HG03175 (cell line): Measurements from ENCODE around the gene ZNF697.

Source experiments
- ATAC-seq: cut with Tn5 transposase; IDR thresholded peaks from one replicate; pipeline ENCODE4 v1.9.1; 2021; ENCODE audit warnings: mild to moderate bottlenecking, moderate library complexity; ENCODE audit not compliant: unreplicated experiment

ZNF697 gene

GRCh38 chr1:119664067-119664466 lies 16.0 kb upstream of the ZNF697 start:
- ATAC-seq = no peak

GRCh38 chr1:119662034-119662437 lies 14.0 kb upstream of the ZNF697 start:
- ATAC-seq = peak; percentile 58

GRCh38 chr1:119660253-119661083 lies 12.4 kb upstream of the ZNF697 start:
- peak; percentile 68 for ATAC-seq

GRCh38 chr1:119659628-119660027 lies 11.6 kb upstream of the ZNF697 start:
- ATAC-seq = no peak

- no peak for ATAC-seq
Measured at GRCh38 chr1:119656410-119656955, 8.4 kb upstream of the ZNF697 start.

- ATAC-seq = no peak
Measured at GRCh38 chr1:119655154-119655553, 7.1 kb upstream of the ZNF697 start.

- ATAC-seq = no peak
Measured at GRCh38 chr1:119653839-119654170, 5.7 kb upstream of the ZNF697 start.

GRCh38 chr1:119653135-119653838 lies 5.2 kb upstream of the ZNF697 start:
- no peak for ATAC-seq

- ATAC-seq = no peak
Measured at GRCh38 chr1:119652587-119652986, 4.5 kb upstream of the ZNF697 start.

- ATAC-seq = no peak
Measured at GRCh38 chr1:119651641-119652040, 3.6 kb upstream of the ZNF697 start.

- no peak for ATAC-seq
Measured at GRCh38 chr1:119651133-119651532, 3.1 kb upstream of the ZNF697 start.

GRCh38 chr1:119648620-119649004 lies 546 bp upstream of the ZNF697 start:
- no peak for ATAC-seq

GRCh38 chr1:119647228-119647733 lies 785 bp downstream of the ZNF697 start:
- ATAC-seq = no peak

GRCh38 chr1:119646521-119647227 lies 1.4 kb downstream of the ZNF697 start:
- no peak for ATAC-seq

GRCh38 chr1:119639109-119639508 lies 9.0 kb downstream of the ZNF697 start:
- ATAC-seq = no peak

GRCh38 chr1:119637710-119638109 lies 10.4 kb downstream of the ZNF697 start:
- ATAC-seq = no peak

- no peak for ATAC-seq
Measured at GRCh38 chr1:119636491-119637089, 11.5 kb downstream of the ZNF697 start.

- ATAC-seq = peak; percentile 45
Measured at GRCh38 chr1:119635811-119636390, 12.2 kb downstream of the ZNF697 start.

- ATAC-seq = no peak
Measured at GRCh38 chr1:119634016-119634415, 14.1 kb downstream of the ZNF697 start.

- ATAC-seq = no peak
Measured at GRCh38 chr1:119633575-119633974, 14.5 kb downstream of the ZNF697 start.

- ATAC-seq = no peak
Measured at GRCh38 chr1:119632841-119633240, 15.2 kb downstream of the ZNF697 start.
